ELR (cell line): ENCODE results near the gene WDSUB1.

ENCODE experiments used
- DNase-seq: peaks from one replicate; pipeline ENCODE4 v3.0.0-alpha.2; 2015; ENCODE audit warnings: low read depth

Gene WDSUB1

GRCh38 chr2:159285929-159286708, at the start of gene WDSUB1:
TSS of gene WDSUB1 (minus strand) at chr2:159286703. CDS start at chr2:159283069, 3,634 bp downstream.
- peak; percentile 78 for DNase-seq

GRCh38 chr2:159326569-159327255, 40.2 kb upstream of the WDSUB1 start:
- DNase-seq: no peak

- DNase-seq: no peak
Observed at GRCh38 chr2:159322419-159322818, 35.9 kb upstream of the WDSUB1 start.

GRCh38 chr2:159317392-159318088, 31.0 kb upstream of the WDSUB1 start:
- DNase-seq: peak; percentile 2

- DNase-seq: no peak
Observed at GRCh38 chr2:159307942-159308341, 21.4 kb upstream of the WDSUB1 start.

GRCh38 chr2:159300586-159300985, 14.1 kb upstream of the WDSUB1 start:
- DNase-seq: no peak

GRCh38 chr2:159298967-159299366, 12.5 kb upstream of the WDSUB1 start:
- DNase-seq: no peak

GRCh38 chr2:159297042-159297707, 10.7 kb upstream of the WDSUB1 start:
- DNase-seq: no peak

- DNase-seq: no peak
Observed at GRCh38 chr2:159292157-159292556, 5.7 kb upstream of the WDSUB1 start.

GRCh38 chr2:159290289-159290907, 3.9 kb upstream of the WDSUB1 start:
- DNase-seq: peak; percentile 86

GRCh38 chr2:159287733-159288132, 1.2 kb upstream of the WDSUB1 start:
- no peak for DNase-seq

GRCh38 chr2:159286709-159287441, 372 bp upstream of the WDSUB1 start:
- DNase-seq: peak; percentile 97

GRCh38 chr2:159285433-159285832, 1.1 kb downstream of the WDSUB1 start:
- no peak for DNase-seq

GRCh38 chr2:159283529-159283928, 3.0 kb downstream of the WDSUB1 start:
- DNase-seq: no peak

- no peak for DNase-seq
Observed at GRCh38 chr2:159281002-159281401, 5.5 kb downstream of the WDSUB1 start.

- DNase-seq: no peak
Observed at GRCh38 chr2:159279700-159280099, 6.8 kb downstream of the WDSUB1 start.

GRCh38 chr2:159275111-159275510, 11.4 kb downstream of the WDSUB1 start:
- no peak for DNase-seq

GRCh38 chr2:159272156-159272555, 14.3 kb downstream of the WDSUB1 start:
- DNase-seq: no peak

- no peak for DNase-seq
Observed at GRCh38 chr2:159270744-159271379, 15.6 kb downstream of the WDSUB1 start.

GRCh38 chr2:159267921-159268320, 18.6 kb downstream of the WDSUB1 start:
- peak; percentile 11 for DNase-seq

GRCh38 chr2:159266554-159266953, 19.9 kb downstream of the WDSUB1 start:
- DNase-seq: no peak
